ENCODE results near the gene KRT17.

GRCh38 chr17:41653892-41654677 is 29.7 kb upstream of the KRT17 start:
- TF ChIP-seq POLR2A (IDR thresholded peaks at IDR 0.05), result peak; percentile 69
- no peak for TF ChIP-seq CTCF (IDR thresholded peaks at IDR 0.05)
- TF ChIP-seq POLR2AphosphoS5 (IDR thresholded peaks at IDR 0.05), result peak; percentile 31 to 85 (median 84)
